Measurements from ENCODE around the gene PACRG. TPM values are rescaled to one million over a fixed set of nuclear protein-coding genes. Genes with fewer than 3 reads are reported as not detected.

PACRG gene
- total RNA-seq, 1 donor = 0.73 TPM

DNA sequence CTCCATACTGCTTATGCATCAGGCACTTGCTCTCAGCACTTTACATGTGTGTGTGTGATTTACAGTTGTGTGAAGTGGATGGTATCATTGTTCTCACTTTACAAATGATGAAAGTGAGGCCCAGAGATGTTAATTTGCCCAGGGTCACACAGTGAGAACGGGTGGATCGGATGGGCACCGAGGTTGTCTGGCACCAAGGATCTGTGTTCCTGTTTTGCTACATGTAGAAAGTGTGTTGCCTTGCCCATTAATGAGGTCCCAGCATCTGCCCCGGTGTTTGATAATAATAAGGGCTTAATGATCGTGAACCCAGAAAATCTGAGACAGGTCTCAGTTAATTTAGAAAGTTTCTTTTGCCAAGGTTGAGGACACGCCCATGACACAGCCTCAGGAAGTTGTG, 470.6 kb downstream of the PACRG start:
- Histone ChIP-seq H3K9me3 (ENCODE audit: low read depth, low read length) (no peaks in the 10 kb centered on the region), H3K4me3 (ENCODE audit: low read length) (no peak overlapping the region), H3K27me3 (ENCODE audit: insufficient read depth, low read length) (no peaks in the 10 kb centered on the region), H3K4me1 (ENCODE audit: insufficient read depth, low read length) (no peaks in the 10 kb centered on the region)

DNA sequence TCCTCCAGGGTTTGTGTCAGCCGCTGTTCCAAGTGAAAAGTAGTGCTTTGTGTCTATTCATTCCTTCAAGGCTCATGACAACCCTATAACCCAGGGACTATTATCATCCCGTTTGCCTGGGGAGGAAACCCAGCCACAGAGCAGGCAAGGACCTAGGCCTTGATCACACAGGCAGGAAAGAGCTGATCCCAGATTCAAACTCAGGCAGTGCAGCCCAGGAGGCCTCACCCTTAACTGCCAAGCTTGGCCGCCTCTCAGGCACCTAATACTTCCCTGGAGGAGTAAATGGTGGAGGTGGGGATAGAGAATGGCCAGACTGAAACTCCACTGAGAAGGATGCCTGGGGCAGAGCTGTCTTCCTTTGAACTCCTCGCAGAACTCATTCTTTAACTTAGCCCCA, 471.6 kb downstream of the PACRG start:
- H3K4me1 ChIP-seq (ENCODE audit: insufficient read depth, low read length) = no peaks in the 10 kb centered on the region
- no peaks in the 10 kb centered on the region for H3K9me3 ChIP-seq (ENCODE audit: low read depth, low read length)
- no peak overlapping the region for H3K4me3 ChIP-seq (ENCODE audit: low read length)
- H3K27me3 ChIP-seq (ENCODE audit: insufficient read depth, low read length) = no peaks in the 10 kb centered on the region

- H3K4me1 ChIP-seq (ENCODE audit: insufficient read depth, low read length) = no peaks in the 10 kb centered on the region
- H3K9me3 ChIP-seq (ENCODE audit: low read depth, low read length) = no peaks in the 10 kb centered on the region
- no peak overlapping the region for H3K4me3 ChIP-seq (ENCODE audit: low read length)
- H3K27me3 ChIP-seq (ENCODE audit: insufficient read depth, low read length) = no peaks in the 10 kb centered on the region
Measured at GRCh38 chr6:163200289-163200688, 472.5 kb downstream of the PACRG start.

- Histone ChIP-seq H3K4me1 (ENCODE audit: insufficient read depth, low read length) (no peaks in the 10 kb centered on the region), H3K27me3 (ENCODE audit: insufficient read depth, low read length) (no peaks in the 10 kb centered on the region), H3K9me3 (ENCODE audit: low read depth, low read length) (no peaks in the 10 kb centered on the region), H3K4me3 (ENCODE audit: low read length) (no peak overlapping the region)
Measured at GRCh38 chr6:163200694-163201093, 472.9 kb downstream of the PACRG start.

GRCh38 chr6:163201855-163202254, 474.1 kb downstream of the PACRG start:
- Histone ChIP-seq H3K4me3 (ENCODE audit: low read length) (no peak overlapping the region), H3K27me3 (ENCODE audit: insufficient read depth, low read length) (no peaks in the 10 kb centered on the region), H3K9me3 (ENCODE audit: low read depth, low read length) (no peaks in the 10 kb centered on the region), H3K4me1 (ENCODE audit: insufficient read depth, low read length) (no peaks in the 10 kb centered on the region)

DNA sequence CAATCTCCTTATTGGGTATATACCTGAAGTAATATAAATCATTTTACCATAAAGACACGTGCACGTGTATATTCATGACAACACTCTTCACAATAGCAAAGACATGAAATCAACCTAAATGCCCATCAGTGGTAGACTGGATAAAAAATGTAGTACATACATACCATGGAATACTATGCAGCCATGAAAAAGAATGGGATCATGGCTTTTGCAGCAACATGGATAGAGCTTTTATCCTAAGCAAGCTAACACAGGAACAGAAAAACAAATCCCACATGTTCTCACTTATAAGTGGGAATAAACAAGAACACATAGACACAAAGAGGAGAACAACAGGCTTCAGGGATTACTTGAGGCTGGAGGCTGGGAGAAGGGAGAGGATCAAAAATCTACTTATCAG, 478.4 kb downstream of the PACRG start:
- no peaks in the 10 kb centered on the region for H3K9me3 ChIP-seq (ENCODE audit: low read depth, low read length)
- H3K4me1 ChIP-seq (ENCODE audit: insufficient read depth, low read length) = no peaks in the 10 kb centered on the region
- H3K27me3 ChIP-seq (ENCODE audit: insufficient read depth, low read length) = no peaks in the 10 kb centered on the region
- H3K4me3 ChIP-seq (ENCODE audit: low read length) = no peak overlapping the region

- H3K27me3 ChIP-seq (ENCODE audit: insufficient read depth, low read length) = no peaks in the 10 kb centered on the region
- H3K9me3 ChIP-seq (ENCODE audit: low read depth, low read length) = no peaks in the 10 kb centered on the region
- no peaks in the 10 kb centered on the region for H3K4me1 ChIP-seq (ENCODE audit: insufficient read depth, low read length)
- no peak overlapping the region for H3K4me3 ChIP-seq (ENCODE audit: low read length)
Measured at GRCh38 chr6:163207431-163208383, 479.9 kb downstream of the PACRG start.

GRCh38 chr6:163209005-163209404, 481.2 kb downstream of the PACRG start:
- no peaks in the 10 kb centered on the region for H3K4me1 ChIP-seq (ENCODE audit: insufficient read depth, low read length)
- H3K4me3 ChIP-seq (ENCODE audit: low read length) = no peak overlapping the region
- H3K9me3 ChIP-seq (ENCODE audit: low read depth, low read length) = no peaks in the 10 kb centered on the region
- H3K27me3 ChIP-seq (ENCODE audit: insufficient read depth, low read length) = no peaks in the 10 kb centered on the region

GRCh38 chr6:163212123-163212522, 484.3 kb downstream of the PACRG start:
- Histone ChIP-seq H3K9me3 (ENCODE audit: low read depth, low read length) (no peaks in the 10 kb centered on the region), H3K4me3 (ENCODE audit: low read length) (no peak overlapping the region), H3K4me1 (ENCODE audit: insufficient read depth, low read length) (no peaks in the 10 kb centered on the region), H3K27me3 (ENCODE audit: insufficient read depth, low read length) (no peaks in the 10 kb centered on the region)

DNA sequence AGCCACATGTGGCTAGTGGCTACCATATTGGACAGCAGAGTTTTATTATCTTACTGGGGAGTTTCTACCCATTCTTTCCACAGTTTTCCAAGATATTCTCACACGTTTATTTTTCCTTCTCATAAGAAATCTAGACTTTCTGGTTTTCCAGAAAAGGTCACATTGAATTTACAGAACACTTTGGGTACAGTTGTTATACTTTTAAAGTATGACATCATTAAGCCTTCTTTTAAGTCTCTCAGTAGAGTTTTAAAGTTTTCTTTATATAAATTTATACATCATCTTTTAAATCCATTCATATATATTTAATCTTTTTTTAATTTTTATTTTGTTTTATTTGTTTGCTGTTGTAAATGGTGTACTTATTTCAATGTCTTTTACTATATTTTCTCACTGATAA, 486.5 kb downstream of the PACRG start:
- no peaks in the 10 kb centered on the region for H3K9me3 ChIP-seq (ENCODE audit: low read depth, low read length)
- H3K4me1 ChIP-seq (ENCODE audit: insufficient read depth, low read length) = no peaks in the 10 kb centered on the region
- no peaks in the 10 kb centered on the region for H3K27me3 ChIP-seq (ENCODE audit: insufficient read depth, low read length)
- H3K4me3 ChIP-seq (ENCODE audit: low read length) = no peak overlapping the region

DNA sequence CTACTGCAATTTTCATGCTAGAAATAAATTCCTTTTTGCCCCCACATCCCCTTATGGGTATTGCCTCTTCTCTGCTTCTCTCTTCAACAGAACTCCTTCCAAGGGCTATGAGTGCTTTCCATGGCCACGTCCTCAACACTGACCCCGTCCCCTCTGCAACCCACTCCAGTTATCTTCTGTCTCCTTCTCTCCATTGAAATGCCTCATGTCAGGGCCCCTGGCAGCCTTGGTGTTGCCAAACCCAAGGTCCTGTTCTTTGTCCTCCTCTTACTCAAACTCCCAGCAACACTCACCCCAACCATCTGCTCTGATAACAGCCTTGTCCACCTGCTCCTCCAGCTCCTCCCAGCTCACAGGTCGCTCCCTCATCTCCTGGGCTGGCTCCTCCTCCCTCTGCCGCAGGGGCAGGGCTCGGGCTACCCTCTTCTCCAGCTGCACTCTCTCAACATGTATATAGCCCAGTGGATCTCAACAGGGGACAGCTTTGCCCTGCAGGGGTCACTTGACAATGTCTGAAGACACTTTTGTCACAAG, 490.7 kb downstream of the PACRG start:
- H3K9me3 ChIP-seq (ENCODE audit: low read depth, low read length) = no peaks in the 10 kb centered on the region
- no peaks in the 10 kb centered on the region for H3K27me3 ChIP-seq (ENCODE audit: insufficient read depth, low read length)
- no peak overlapping the region for H3K4me3 ChIP-seq (ENCODE audit: low read length)
- no peaks in the 10 kb centered on the region for H3K4me1 ChIP-seq (ENCODE audit: insufficient read depth, low read length)

DNA sequence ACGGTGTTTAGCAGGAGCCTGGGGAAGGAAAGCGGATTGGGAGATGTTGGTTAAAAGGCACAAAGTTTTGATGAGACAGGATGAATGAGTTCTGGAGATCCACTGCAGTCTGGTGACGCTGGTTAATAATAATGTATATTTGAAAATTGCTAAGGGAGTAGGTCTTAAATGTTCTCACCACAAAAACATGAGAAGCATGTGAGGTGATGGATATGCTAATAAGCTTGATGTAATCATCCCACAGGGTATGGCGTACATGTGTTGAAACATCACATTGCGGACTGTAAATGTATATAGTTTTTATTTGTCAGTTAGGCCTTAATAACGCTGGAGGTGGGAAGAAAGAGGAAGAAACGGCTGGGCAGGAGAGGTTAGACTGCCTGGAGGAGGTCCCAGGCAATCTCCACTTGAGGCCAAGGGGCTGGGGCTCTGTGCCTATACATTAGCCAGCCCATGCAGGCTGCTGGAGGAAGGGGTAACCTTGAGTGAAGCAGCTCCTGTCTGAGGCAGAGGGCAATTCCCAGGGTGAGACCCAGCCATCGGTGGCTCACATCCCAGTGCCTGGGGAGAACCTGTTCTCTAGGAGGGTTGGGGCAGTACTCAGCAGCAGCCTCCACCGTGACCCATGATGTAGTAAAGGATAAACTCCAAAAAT, 498.5 kb downstream of the PACRG start:
- Histone ChIP-seq H3K4me1 (ENCODE audit: insufficient read depth, low read length) (no peaks in the 10 kb centered on the region), H3K27me3 (ENCODE audit: insufficient read depth, low read length) (no peaks in the 10 kb centered on the region), H3K9me3 (ENCODE audit: low read depth, low read length) (no peaks in the 10 kb centered on the region), H3K4me3 (ENCODE audit: low read length) (no peak overlapping the region)

GRCh38 chr6:163226836-163227485, 499.2 kb downstream of the PACRG start:
- no peaks in the 10 kb centered on the region for H3K4me1 ChIP-seq (ENCODE audit: insufficient read depth, low read length)
- H3K4me3 ChIP-seq (ENCODE audit: low read length) = no peak overlapping the region
- no peaks in the 10 kb centered on the region for H3K27me3 ChIP-seq (ENCODE audit: insufficient read depth, low read length)
- H3K9me3 ChIP-seq (ENCODE audit: low read depth, low read length) = no peaks in the 10 kb centered on the region

DNA sequence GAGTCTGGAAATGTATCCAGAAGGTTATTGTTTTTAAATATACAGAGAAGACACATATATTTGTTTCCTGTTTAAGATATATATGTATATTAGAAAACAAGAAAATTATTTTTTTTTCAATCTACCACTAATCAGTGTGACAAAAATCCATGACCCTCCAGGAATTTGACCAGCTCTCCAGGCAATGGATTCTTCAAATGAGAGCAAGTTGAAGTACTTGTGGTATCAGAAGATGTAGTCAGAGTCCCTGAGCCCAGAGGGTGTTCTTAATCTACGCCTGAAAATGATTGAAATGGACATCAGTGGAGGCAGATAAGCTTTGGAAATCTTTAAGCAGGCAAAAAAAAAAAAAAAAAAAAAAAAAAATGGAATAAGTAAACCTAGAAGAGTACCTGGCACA, 500.3 kb downstream of the PACRG start:
- no peaks in the 10 kb centered on the region for H3K9me3 ChIP-seq (ENCODE audit: low read depth, low read length)
- no peak overlapping the region for H3K4me3 ChIP-seq (ENCODE audit: low read length)
- no peaks in the 10 kb centered on the region for H3K27me3 ChIP-seq (ENCODE audit: insufficient read depth, low read length)
- H3K4me1 ChIP-seq (ENCODE audit: insufficient read depth, low read length) = no peaks in the 10 kb centered on the region

- H3K9me3 ChIP-seq (ENCODE audit: low read depth, low read length) = no peaks in the 10 kb centered on the region
- no peaks in the 10 kb centered on the region for H3K27me3 ChIP-seq (ENCODE audit: insufficient read depth, low read length)
- no peaks in the 10 kb centered on the region for H3K4me1 ChIP-seq (ENCODE audit: insufficient read depth, low read length)
- no peak overlapping the region for H3K4me3 ChIP-seq (ENCODE audit: low read length)
Measured at GRCh38 chr6:163229050-163229449, 501.3 kb downstream of the PACRG start.

Data from mononuclear cell (primary cell).